Activated T-cell treated with anti-CD3 and anti-CD28 coated beads for 1 hour (primary cell): ENCODE measurements around the gene ARHGAP1.
"Not testable (repeated sequence)": the region's sequence is repeated elsewhere in the genome, so short reads cannot be mapped to it uniquely, and the experiment has no call there.

Experiments used
- DNase-seq: peaks from one replicate; pipeline ENCODE4 v3.0.0-alpha.2; 2020; ENCODE audit warnings: low read depth

The ARHGAP1 gene

GRCh38 chr11:46673713-46674462 lies 26.5 kb downstream of the ARHGAP1 start:
- DNase-seq, result no peak

GRCh38 chr11:46672381-46672839 lies 28.0 kb downstream of the ARHGAP1 start:
- no peak for DNase-seq

DNA sequence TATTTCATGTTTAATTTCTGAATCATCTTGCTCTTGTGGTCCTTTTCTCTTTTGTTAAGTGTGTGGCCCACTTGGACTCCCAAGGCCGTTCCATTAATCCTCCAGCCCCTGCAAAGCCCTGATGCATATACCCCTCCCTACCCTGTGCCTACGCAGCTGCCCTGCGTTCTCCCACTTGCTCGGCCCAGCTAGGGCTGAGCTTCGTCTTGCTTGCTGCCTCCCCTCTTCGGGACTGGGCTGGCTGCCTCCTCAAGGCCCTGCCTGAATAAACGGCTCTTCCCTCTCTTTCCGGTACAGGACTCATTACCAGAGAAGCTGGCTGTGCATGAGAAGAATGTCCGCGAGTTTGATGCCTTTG lies 28.5 kb downstream of the ARHGAP1 start:
- DNase-seq, result no peak

DNA sequence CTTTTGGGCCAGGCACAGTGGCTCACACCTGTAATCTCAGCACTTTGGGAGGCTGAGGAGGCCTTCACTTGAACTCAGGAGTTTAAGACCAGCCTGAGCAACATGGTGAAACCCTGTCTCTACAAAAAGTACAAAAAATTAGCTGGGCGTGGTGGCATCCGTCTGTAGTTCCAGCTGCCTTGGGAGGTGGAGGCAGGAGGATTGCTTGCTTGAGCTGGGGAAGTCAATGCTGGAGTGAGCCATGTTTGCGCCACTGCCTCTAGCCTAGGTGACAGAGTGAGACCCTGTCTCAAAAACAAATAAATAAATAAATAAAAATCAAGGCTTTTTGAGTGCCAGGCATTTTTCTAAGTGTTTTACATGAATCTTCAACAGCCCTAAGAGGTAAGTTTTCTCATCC lies 29.9 kb downstream of the ARHGAP1 start:
- DNase-seq, result not testable (repeated sequence)

DNA sequence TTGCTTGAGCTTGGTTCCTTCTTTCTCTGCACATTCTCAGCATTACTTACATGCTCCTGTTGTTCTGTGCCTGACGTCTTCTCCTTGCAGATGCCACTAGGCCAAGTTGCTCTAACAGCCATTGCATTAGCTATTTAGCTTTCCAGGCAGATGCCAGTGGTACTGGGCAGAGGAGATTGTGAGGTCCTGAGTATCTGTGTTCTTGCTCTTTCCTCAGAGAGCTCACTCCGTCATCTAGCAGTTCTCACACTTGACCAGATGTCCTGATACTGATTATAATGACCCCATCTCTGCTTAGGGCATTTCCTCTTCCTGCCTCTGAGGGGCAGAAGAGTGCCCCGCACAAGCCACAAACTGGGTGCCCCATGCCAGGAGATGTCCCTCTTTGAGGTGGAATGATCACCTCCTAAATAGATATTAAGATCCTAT lies 30.7 kb downstream of the ARHGAP1 start:
- DNase-seq, result no peak

DNA sequence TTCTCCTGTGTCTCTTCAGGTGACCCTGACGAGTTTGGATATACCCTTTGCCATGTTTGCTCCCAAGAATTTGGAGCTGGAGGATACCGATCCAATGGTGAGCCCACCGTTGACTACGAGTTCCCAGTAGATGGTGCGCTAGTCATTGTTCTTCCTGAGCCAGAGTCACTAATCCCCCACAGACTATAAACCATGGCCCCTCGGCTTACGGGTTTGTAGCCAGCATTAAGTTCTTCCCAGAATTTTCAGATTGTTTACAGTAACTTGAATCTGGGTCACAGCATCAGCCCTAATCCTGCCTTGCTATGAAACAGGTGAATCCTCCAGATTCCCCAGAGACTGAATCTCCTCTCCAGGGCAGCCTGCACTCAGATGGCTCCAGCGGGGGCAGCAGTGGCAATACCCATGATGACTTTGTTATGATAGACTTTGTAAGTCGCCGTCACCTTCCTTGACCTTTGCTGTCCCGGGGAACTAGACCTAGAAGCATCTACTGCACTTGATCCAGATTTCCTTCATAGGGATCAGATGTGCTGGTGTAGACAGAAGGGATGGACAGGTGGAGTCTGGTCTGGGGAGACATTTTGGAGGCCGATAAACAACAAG lies 31.8 kb downstream of the ARHGAP1 start:
- DNase-seq, result no peak

GRCh38 chr11:46667043-46667481 lies 33.4 kb downstream of the ARHGAP1 start:
- DNase-seq, result no peak

GRCh38 chr11:46666516-46666915 lies 33.9 kb downstream of the ARHGAP1 start:
- no peak for DNase-seq

- DNase-seq, result no peak
These were observed 35.1 kb downstream of the ARHGAP1 start for GRCh38 chr11:46665356-46665755.

DNA sequence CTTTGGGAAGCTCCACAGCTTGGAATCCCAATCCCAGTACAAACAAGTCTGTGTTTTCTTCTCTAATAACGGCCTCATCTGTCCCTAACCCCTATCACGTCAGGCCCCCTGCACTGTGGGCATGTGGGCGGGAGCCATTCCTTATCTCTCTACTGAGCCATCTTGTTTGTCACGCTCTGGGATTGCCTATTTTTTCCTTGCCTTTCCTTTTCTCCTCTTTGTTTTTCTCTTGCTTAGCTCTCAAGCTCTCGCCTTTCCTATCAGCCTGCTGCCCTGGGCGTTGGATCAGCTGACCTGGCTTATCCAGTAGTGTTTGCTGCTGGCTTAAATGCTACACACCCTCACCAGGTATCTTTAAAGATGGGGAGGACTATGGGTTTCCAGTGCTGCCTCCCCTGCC lies 35.8 kb downstream of the ARHGAP1 start:
- no peak for DNase-seq

DNA sequence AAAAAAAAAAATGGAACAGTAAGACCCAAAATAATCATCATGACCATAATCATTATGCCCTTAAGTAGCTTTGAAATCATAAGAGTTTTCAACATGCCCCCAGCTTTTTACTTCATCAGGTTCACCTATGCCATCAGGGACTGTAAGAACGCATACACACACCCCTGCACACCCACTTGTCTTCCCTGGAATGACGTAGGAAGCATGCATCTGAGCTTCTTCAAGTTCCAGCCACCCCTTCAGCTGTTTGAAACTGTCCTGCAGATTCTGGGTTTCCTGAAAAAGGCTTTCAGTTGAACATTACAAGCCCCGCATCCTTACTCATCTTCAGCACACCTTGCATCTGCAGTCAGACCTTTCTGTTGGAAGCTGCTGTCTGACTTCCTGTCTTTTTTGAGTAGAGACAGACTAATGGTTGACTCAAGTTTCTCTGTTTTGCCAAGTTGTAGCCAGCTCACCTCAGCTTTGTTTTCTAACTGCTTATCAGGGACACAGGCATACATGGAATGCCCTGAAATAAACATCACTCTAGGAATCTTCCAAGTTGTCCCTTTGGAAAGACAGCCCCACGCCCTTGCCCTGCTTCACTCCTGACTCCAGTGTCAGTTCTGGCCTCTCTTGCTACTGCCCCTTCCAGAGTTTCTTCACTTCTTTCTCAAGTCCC lies 37.0 kb downstream of the ARHGAP1 start:
- DNase-seq, result no peak

GRCh38 chr11:46662366-46662765 lies 38.1 kb downstream of the ARHGAP1 start:
- DNase-seq, result no peak

DNA sequence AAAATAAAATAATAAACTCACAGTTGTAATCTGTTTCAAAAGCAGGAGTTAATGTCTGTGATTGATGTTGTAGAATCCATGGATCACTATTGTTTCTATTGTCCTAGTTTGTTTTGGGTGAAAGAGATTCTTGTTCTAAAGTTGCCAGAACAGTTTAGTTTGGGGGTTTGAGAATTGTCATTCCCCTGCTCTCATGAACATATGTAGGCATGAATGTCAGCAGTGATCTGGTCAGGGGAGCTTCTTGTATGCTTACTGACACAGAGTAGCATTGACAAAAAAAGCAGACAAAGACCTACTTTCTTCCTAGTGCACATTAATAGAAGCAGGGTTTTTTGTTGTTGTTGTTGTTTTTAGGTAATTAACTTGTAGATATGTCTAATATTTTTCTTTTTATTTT lies 38.6 kb downstream of the ARHGAP1 start:
- no peak for DNase-seq

DNA sequence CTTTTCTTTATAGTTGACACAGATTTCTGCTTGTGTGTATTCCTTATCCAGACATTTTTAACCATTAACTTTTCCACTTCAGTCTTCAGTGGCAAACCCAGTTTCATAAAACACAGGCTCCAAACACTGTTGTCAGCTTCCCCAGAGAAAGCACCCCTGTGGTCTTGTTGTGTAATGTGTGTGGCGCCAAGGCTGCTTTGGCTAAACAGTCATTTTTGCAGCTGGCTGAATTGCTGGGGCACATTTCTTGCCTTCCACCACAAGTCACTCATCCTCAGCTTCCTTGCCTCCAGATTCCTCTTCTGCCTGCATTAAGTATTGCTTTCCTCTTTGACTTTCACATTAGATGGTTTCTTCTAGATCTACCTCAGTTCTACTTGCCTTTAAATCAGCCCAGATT lies 40.5 kb downstream of the ARHGAP1 start:
- DNase-seq, result no peak

DNA sequence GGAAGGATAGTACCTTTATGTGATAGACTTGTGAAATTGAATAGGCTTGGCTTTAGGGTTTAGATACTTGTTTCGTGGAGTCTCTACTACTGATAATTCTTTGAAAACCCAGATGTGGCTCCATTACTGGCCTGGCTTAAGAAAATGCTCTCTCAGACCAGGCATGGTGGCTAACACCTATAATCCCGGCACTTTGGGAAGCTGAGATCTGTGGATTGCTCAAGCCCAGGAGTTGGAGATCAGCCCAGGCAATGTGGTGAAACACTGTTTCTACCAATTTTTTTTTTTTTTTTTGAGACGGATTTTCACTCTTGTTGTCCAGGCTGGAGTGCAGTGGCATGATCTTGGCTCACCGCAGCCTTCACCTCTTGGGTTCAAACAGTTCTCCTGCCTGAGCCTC lies 42.2 kb downstream of the ARHGAP1 start:
- DNase-seq, result no peak

GRCh38 chr11:46657186-46657585 lies 43.2 kb downstream of the ARHGAP1 start:
- DNase-seq, result no peak

GRCh38 chr11:46655631-46656030 lies 44.8 kb downstream of the ARHGAP1 start:
- no peak for DNase-seq

DNA sequence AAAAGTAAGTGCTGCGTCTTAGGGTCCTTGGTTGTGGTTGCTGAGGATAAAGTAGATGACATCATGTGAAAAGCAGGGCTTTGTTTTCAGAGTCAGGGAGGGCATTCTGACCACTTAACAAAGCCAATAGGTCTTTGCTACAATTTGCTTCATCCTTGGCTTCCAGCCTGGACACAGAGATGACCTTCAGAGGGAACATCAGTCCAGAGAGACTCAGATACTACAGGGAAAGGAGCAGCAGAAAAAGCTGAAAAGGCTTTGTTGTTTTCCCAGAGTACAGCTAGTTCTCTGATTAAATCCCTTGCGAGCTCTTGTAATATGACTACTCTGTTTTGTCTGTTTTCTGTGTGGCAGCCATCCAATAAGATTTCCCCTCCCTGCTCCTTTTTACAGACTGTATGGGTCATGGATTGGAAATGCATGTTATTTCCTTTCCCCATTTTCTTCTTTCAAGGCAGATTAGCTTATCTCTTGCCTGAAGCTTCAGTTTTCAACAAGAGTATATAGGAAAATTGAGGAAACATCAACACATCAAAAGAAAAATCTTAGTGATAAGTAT lies 51.2 kb downstream of the ARHGAP1 start:
- DNase-seq, result no peak

GRCh38 chr11:46643986-46644385 lies 56.4 kb downstream of the ARHGAP1 start:
- DNase-seq, result no peak

DNA sequence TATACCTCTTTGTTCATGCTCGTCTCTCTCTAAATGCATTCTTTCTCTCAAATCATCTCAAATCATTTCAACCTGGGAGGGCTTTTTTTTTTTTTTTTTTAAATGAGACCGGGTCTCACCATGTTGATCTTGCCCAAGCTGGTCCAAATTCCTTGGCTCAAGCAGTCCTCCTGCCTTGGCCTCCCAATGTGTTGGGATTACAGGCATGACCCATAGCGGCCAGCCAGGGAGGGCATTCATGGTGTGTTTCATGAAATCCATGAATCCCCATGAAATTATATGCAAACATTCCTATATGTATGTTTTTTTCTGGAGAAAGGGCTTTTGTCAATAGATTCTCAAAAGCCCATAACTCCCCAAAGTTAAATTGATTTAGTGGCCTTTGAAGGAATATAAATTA lies 56.9 kb downstream of the ARHGAP1 start:
- DNase-seq, result no peak

GRCh38 chr11:46642627-46643335 lies 57.6 kb downstream of the ARHGAP1 start:
- no peak for DNase-seq

GRCh38 chr11:46641639-46642038 lies 58.8 kb downstream of the ARHGAP1 start:
- no peak for DNase-seq
